Liver (tissue), 9 donors: Measurements from ENCODE around the gene BZW2. TPM values are rescaled to one million over a fixed set of nuclear protein-coding genes. Genes with fewer than 3 reads are reported as not detected.

Experiments used
- DNase-seq: peaks from one replicate; pipeline ENCODE4 v3.0.0-alpha.2; 2017; ENCODE audit warnings: low spot score
- H3K27ac ChIP-seq, 2 donors: one replicate each; pipeline ENCODE4 v1.7.0; 2013; ENCODE audit warnings: inconsistent platforms in 2 of 2, low read length in 2 of 2, control low read depth in 1 of 2, low read depth in 1 of 2, mild to moderate bottlenecking in 1 of 2
- H3K27me3 ChIP-seq, 4 donors: one replicate each; pipeline versions ENCODE4 v1.6.1 to v1.7.0; 2013; ENCODE audit warnings: low read length in 3 of 4, inconsistent platforms in 1 of 4, mild to moderate bottlenecking in 1 of 4, moderate library complexity in 1 of 4; ENCODE audit not compliant: control insufficient read depth in 4 of 4, insufficient read depth in 4 of 4
- H3K36me3 ChIP-seq, 4 donors: one replicate each; pipeline versions ENCODE4 v1.6.1 to v1.7.0; 2013; ENCODE audit warnings: low read length in 3 of 4, mild to moderate bottlenecking in 3 of 4, low read depth in 1 of 4, moderate library complexity in 1 of 4; ENCODE audit not compliant: control insufficient read depth in 4 of 4, insufficient read depth in 3 of 4
- H3K4me1 ChIP-seq, 4 donors: one replicate each; pipeline versions ENCODE4 v1.6.1 to v1.7.0; 2013; ENCODE audit warnings: low read length in 3 of 4, mild to moderate bottlenecking in 3 of 4, moderate library complexity in 1 of 4; ENCODE audit not compliant: control insufficient read depth in 4 of 4, insufficient read depth in 4 of 4
- H3K4me3 ChIP-seq, 3 donors: one replicate each; pipeline versions ENCODE4 v1.6.1 to v1.7.0; 2013; ENCODE audit warnings: low read length in 3 of 3, control low read depth in 1 of 3, low read depth in 1 of 3, mild to moderate bottlenecking in 1 of 3
- H3K9ac ChIP-seq, 2 donors: one replicate each; pipeline ENCODE4 v1.7.0; 2013; ENCODE audit warnings: low read length in 2 of 2, mild to moderate bottlenecking in 2 of 2, moderate library complexity in 2 of 2, control low read depth in 1 of 2, low read depth in 1 of 2
- H3K9me3 ChIP-seq, 4 donors: one replicate each; pipeline versions ENCODE4 v1.6.1 to v1.7.0; 2013; ENCODE audit warnings: low read length in 3 of 4; ENCODE audit not compliant: control insufficient read depth in 4 of 4
- EGR1 ChIP-seq, 2 donors: IDR thresholded peaks; 2 replicates each; pipeline ENCODE4 v1.6.1; 2016 to 2018; ENCODE audit warnings: antibody characterized with exemption in 2 of 2, low read depth in 2 of 2
- FOXA1 ChIP-seq: IDR thresholded peaks from 2 replicates; pipeline ENCODE4 v1.6.1; 2016; ENCODE audit warnings: antibody characterized with exemption
- FOXA2 ChIP-seq: IDR thresholded peaks from 2 replicates; pipeline ENCODE4 v1.6.1; 2016; ENCODE audit warnings: antibody characterized with exemption
- GABPA ChIP-seq, 2 donors: IDR thresholded peaks in 1 of 2; conservative IDR thresholded peaks in 1 of 2; 2 replicates each; pipeline ENCODE4 v1.6.1; 2016; ENCODE audit warnings: antibody characterized with exemption in 2 of 2, mild to moderate bottlenecking in 1 of 2, moderate library complexity in 1 of 2
- HNF4A ChIP-seq, 2 donors: conservative IDR thresholded peaks; 2 replicates each; pipeline ENCODE4 v1.6.1; 2016; ENCODE audit warnings: antibody characterized with exemption in 2 of 2, mild to moderate bottlenecking in 2 of 2
- HNF4G ChIP-seq: IDR thresholded peaks from 2 replicates; pipeline ENCODE4 v1.6.1; 2016; ENCODE audit warnings: antibody characterized with exemption
- JUND ChIP-seq, 2 donors: IDR thresholded peaks; 2 replicates each; pipeline ENCODE4 v1.6.1; 2016; ENCODE audit warnings: antibody characterized with exemption in 2 of 2
- MAX ChIP-seq: IDR thresholded peaks from 2 replicates; pipeline ENCODE4 v1.6.1; 2016; ENCODE audit warnings: antibody characterized with exemption
- NR2F2 ChIP-seq: IDR thresholded peaks from 2 replicates; pipeline ENCODE4 v1.6.1; 2016; ENCODE audit warnings: antibody characterized with exemption
- RAD21 ChIP-seq, 2 donors: IDR thresholded peaks; 2 replicates each; pipeline ENCODE4 v1.6.1; 2016; ENCODE audit warnings: antibody characterized with exemption in 2 of 2, mild to moderate bottlenecking in 2 of 2
- REST ChIP-seq: IDR thresholded peaks from 2 replicates; pipeline ENCODE4 v1.6.1; 2016; ENCODE audit warnings: antibody characterized with exemption, mild to moderate bottlenecking
- RXRA ChIP-seq, 2 donors: IDR thresholded peaks; 2 replicates each; pipeline ENCODE4 v1.6.1; 2017 to 2018; ENCODE audit warnings: antibody characterized with exemption in 2 of 2, mild to moderate bottlenecking in 1 of 2
- SP1 ChIP-seq: IDR thresholded peaks from 2 replicates; pipeline ENCODE4 v1.6.1; 2018; ENCODE audit warnings: antibody characterized with exemption, mild to moderate bottlenecking
- TAF1 ChIP-seq: conservative IDR thresholded peaks from 2 replicates; pipeline ENCODE4 v1.6.1; 2016; ENCODE audit warnings: antibody characterized with exemption, mild to moderate bottlenecking
- YY1 ChIP-seq: IDR thresholded peaks from 2 replicates; pipeline ENCODE4 v1.6.1; 2016; ENCODE audit warnings: antibody characterized with exemption, mild to moderate bottlenecking
- WGBS: extraction: QIAGEN DNeasy Blood & Tissue Kit; methylation state at CpG from one replicate; pipeline ENCODE4 v1.1.7; 2013; 5-methylcytosine and 5-hydroxymethylcytosine counted together
- polyA plus RNA-seq, 2 donors: library from polyadenylated mRNA; stranded (reverse) in 1 of 2; unstranded in 1 of 2; fragments of 200-250 nt in 1 of 2; fragments of >200 nt in 1 of 2; fragmentation: Nextera tagmentation in 1 of 2; extraction: Ambion mirVana in 1 of 2; gene quantifications; one replicate each; pipeline versions ENCODE4 v1.2.1 to v1.2.3, GENCODE V29; 2013 to 2015
- total RNA-seq, 2 donors: library from RNA; depleted of rRNA; stranded (reverse); fragments of >200 nt; gene quantifications; one replicate each; pipeline ENCODE4 v1.2.3, GENCODE V29; 2014
- TF ChIP-seq, protein P1 (sequence below): IDR thresholded peaks from 2 replicates; pipeline ENCODE4 v1.6.1; 2016; ENCODE audit warnings: antibody characterized with exemption
- TF ChIP-seq, protein P2 (sequence below): IDR thresholded peaks from 2 replicates; pipeline ENCODE4 v1.6.1; 2016; ENCODE audit warnings: antibody characterized with exemption
- TF ChIP-seq, protein P3 (sequence below): fragments of 150-350 bp; IDR thresholded peaks from 2 replicates; pipeline ENCODE4 v1.5.1; 2017; ENCODE audit warnings: improper control_type of control experiment, low read depth, low read length; ENCODE audit not compliant: missing input control
- donor health status: healthy.
- donor health status: healthy.
- donor health status: healthy.
- donor health status: healthy.
- donor health status: healthy.

BZW2 gene
- total and polyA plus RNA-seq, 4 donors, result 10.9 to 18.6 (median 13.1) TPM

DNA sequence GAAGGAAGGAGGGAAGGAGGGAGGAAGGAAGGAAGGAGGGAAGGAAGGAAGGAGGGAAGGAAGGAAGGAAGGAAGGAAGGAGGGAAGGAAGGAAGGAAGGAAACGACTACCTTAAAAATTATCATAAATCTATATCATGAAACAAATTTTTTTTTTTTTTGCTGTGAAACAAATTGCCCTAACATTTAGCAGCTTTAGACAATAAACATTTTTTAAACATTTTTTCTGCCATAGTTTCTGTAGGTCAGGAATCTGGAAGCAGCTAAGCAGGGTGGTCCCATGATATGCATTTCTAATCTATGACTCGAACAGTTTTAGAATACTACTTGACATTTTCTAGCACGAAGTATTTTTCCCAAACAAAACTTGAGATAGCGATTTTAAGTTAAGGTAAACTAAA lies 64.7 kb downstream of the BZW2 start:
- Histone ChIP-seq H3K4me3 (no peak overlapping the region), H3K27me3 (no peaks in the 10 kb centered on the region), H3K36me3 (peaks cover 0 to 7% (median 4%) of the 10 kb centered on the region in 4 donors), H3K9ac (no peak overlapping the region), H3K27ac (no peak overlapping the region), H3K9me3 (no peaks in the 10 kb centered on the region), H3K4me1 (no peaks in the 10 kb centered on the region)
- no peak for TF ChIP-seq HNF4G
- no peak for TF ChIP-seq TAF1
- TF ChIP-seq FOXA1, result no peak
- TF ChIP-seq HNF4A (conservative IDR thresholded peaks at IDR 0.05), result no peak
- no peak for TF ChIP-seq JUND (IDR thresholded peaks at IDR 0.05)
- no peak for TF ChIP-seq MAX
- TF ChIP-seq NR2F2, result no peak
- WGBS, result 85% methylated on average over 4 of the region's 4 CpGs
- no peak for DNase-seq

DNA sequence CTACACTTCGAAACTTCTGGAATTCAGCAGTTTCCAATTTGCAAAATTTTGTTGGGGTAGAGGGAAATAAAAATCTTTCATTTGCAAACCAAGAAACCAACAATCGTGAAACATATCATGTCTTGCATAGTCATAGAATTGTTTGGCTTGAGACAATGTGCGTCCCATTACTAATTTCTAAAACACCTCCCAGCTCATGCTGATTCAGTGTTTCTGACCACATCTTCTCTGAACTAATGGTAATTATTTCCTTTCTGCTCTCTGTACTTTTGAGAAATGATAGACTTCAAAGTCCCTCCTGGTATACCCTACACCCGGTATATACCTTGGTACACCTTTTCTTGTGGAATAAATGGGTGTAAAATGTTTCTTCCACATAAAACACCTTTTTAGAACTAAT lies 65.7 kb downstream of the BZW2 start:
- Histone ChIP-seq H3K36me3 (no peaks in the 10 kb centered on the region), H3K9ac (no peak overlapping the region), H3K27ac (no peak overlapping the region), H3K4me3 (no peak overlapping the region), H3K27me3 (no peaks in the 10 kb centered on the region), H3K9me3 (no peaks in the 10 kb centered on the region), H3K4me1 (no peaks in the 10 kb centered on the region)
- no peak for DNase-seq
- 95% methylated on average over 4 of the region's 4 CpGs for WGBS
- TF ChIP-seq HNF4A (conservative IDR thresholded peaks at IDR 0.05) (no peak), YY1 (no peak), EGR1 (IDR thresholded peaks at IDR 0.05; ENCODE audit: low read depth in 2 of 2) (no peak), REST (no peak), NR2F2 (no peak), JUND (IDR thresholded peaks at IDR 0.05) (no peak), HNF4G (no peak), RAD21 (IDR thresholded peaks at IDR 0.05) (no peak), GABPA (IDR thresholded peaks at IDR 0.05 in 1 of 2, conservative IDR thresholded peaks at IDR 0.05 in 1 of 2) (no peak), RXRA (IDR thresholded peaks at IDR 0.05) (no peak), MAX (no peak), SP1 (no peak), FOXA2 (no peak)
- TF ChIP-seq, protein P1, sequence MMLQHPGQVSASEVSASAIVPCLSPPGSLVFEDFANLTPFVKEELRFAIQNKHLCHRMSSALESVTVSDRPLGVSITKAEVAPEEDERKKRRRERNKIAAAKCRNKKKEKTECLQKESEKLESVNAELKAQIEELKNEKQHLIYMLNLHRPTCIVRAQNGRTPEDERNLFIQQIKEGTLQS, result no peak
- TF ChIP-seq, protein P2, sequence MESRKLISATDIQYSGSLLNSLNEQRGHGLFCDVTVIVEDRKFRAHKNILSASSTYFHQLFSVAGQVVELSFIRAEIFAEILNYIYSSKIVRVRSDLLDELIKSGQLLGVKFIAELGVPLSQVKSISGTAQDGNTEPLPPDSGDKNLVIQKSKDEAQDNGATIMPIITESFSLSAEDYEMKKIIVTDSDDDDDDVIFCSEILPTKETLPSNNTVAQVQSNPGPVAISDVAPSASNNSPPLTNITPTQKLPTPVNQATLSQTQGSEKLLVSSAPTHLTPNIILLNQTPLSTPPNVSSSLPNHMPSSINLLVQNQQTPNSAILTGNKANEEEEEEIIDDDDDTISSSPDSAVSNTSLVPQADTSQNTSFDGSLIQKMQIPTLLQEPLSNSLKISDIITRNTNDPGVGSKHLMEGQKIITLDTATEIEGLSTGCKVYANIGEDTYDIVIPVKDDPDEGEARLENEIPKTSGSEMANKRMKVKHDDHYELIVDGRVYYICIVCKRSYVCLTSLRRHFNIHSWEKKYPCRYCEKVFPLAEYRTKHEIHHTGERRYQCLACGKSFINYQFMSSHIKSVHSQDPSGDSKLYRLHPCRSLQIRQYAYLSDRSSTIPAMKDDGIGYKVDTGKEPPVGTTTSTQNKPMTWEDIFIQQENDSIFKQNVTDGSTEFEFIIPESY, result no peak
- TF ChIP-seq, protein P3, sequence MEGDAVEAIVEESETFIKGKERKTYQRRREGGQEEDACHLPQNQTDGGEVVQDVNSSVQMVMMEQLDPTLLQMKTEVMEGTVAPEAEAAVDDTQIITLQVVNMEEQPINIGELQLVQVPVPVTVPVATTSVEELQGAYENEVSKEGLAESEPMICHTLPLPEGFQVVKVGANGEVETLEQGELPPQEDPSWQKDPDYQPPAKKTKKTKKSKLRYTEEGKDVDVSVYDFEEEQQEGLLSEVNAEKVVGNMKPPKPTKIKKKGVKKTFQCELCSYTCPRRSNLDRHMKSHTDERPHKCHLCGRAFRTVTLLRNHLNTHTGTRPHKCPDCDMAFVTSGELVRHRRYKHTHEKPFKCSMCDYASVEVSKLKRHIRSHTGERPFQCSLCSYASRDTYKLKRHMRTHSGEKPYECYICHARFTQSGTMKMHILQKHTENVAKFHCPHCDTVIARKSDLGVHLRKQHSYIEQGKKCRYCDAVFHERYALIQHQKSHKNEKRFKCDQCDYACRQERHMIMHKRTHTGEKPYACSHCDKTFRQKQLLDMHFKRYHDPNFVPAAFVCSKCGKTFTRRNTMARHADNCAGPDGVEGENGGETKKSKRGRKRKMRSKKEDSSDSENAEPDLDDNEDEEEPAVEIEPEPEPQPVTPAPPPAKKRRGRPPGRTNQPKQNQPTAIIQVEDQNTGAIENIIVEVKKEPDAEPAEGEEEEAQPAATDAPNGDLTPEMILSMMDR, result no peak
